DMS79 (cell line): Measurements from ENCODE around the gene PGM5.
"Not testable (repeated sequence)": the region's sequence is repeated elsewhere in the genome, so short reads cannot be mapped to it uniquely, and the experiment has no call there.

Source experiments
- DNase-seq: peaks from one replicate; lab custom pipeline; 2025; lab: John Stamatoyannopoulos, UW

Gene PGM5

DNA sequence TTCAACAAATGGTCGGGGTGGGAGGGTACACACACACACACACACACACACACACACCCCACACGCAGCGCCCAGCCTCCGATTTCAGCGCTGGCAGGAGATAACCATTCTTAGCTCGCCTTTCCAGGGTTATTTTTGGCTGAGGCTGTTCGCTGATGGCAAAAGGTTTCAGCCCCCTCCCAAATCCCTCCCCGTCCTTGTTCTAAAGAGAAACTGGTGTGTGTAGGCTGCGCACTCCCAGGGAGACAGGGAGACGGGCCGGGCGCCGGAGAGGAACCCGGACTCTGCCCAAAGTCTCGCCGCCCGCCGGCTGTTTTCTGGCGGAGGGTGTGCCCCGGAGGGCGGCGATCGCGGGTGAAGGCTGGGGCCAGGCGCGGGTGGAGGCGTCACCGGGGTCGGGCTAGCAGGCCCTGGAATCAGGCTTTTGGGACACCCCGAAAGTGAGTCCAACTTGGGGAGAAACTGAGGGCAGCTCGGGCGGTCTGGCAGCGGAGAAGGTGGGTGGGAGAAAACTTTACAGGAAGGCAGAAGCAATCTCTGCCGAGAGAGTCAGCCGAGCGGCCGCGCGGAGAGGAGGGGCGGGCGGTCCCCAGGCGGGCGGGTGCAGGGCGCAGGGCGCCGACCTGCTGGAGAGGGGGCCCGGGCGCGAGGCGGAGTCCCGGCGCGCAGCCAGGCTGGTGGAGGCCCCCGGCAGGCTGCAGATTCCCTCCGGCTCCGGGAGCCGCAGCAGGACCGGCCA is at the start of gene PGM5:
PGM5 (plus strand) TSS at position 232 of the 739 bp plus-strand sequence. CDS start 517 bp downstream, outside the sequence.
- DNase-seq, result not testable (repeated sequence)

DNA sequence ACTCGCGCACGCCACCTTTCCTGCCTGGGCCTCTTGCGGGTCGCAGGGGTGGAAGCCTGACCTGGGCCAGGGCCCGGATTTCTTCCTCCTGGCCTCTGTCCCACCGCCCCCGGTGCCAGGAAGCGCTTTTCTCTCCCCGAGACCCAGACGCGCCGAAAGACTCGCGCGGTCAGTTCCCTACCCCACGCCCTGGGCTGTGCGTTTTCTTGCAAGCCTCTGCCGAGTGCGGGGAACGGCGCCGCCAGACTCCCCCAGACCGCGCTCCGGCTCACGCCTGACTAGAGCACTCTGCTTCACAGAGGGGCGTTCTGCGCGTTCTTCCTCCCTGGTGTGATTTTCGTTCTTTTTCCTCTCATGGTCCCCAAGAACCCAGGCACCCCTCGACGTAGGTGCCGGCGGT is 49.3 kb upstream of the PGM5 start:
- not testable (repeated sequence) for DNase-seq

GRCh38 chr9:68307654-68308053 is 48.8 kb upstream of the PGM5 start:
- DNase-seq, result not testable (repeated sequence)

GRCh38 chr9:68311208-68311607 is 45.2 kb upstream of the PGM5 start:
- DNase-seq, result not testable (repeated sequence)

GRCh38 chr9:68318209-68318608 is 38.2 kb upstream of the PGM5 start:
- not testable (repeated sequence) for DNase-seq

DNA sequence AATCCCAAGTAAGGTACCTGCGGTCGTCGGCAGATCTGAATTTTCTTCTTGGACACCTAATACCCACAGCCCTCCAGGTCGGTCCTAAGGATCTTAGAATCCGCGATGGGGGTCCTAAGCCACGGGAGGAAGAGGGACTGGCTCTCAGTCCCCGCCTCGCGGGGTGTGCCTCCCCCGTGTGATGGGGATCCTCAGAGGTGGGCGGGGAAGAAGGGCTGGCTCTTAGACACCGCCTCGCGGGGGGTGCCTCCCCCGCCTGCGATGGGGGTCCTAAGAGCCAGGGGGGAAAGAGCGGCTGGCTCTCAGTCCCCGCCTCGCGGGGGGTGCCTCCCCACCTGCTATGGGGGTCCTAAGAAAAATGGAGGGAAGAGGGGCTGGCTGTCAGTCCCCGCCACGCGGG is 32.7 kb upstream of the PGM5 start:
- DNase-seq, result not testable (repeated sequence)

GRCh38 chr9:68324518-68324917 is 31.9 kb upstream of the PGM5 start:
- not testable (repeated sequence) for DNase-seq

DNA sequence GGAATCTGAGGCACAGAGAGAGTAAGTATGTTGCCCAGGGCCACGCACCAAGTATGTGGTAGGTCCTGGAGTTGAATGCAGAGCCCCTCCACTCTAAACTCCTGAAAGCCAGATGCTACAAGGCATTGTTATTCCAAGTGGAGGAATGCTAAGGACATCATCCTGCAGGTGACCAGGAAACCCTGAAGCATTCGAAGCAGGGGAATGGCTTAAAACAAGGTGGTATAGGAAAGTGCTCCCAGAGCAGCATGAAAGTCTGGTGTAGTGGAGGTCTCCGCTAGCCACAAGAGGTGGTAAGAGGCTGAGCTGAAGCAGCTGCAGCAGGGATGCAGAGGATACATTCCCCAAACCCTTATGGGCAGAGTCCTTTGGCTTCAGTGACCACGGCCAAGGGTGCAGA is 27.3 kb upstream of the PGM5 start:
- DNase-seq, result not testable (repeated sequence)

GRCh38 chr9:68330531-68331173 is 25.8 kb upstream of the PGM5 start:
- DNase-seq, result not testable (repeated sequence)

DNA sequence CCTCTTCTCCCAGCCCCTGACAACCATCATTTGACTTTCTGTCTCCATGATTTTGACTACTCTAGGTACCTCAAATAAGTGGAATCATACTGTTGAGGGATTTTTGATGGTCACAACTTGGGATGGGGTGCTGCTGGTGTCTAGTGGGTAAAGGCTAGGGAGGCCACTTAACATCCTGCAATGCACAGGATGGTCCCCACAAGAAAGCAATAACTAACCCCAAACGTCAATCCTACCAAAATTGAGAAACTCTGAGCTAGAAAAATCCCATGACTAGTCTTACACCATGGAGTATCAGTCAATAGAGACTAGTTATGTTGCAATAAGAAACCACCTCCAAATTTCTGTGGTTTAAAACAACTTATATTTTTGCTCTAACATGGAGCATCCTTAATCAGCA is 24.3 kb upstream of the PGM5 start:
- not testable (repeated sequence) for DNase-seq

DNA sequence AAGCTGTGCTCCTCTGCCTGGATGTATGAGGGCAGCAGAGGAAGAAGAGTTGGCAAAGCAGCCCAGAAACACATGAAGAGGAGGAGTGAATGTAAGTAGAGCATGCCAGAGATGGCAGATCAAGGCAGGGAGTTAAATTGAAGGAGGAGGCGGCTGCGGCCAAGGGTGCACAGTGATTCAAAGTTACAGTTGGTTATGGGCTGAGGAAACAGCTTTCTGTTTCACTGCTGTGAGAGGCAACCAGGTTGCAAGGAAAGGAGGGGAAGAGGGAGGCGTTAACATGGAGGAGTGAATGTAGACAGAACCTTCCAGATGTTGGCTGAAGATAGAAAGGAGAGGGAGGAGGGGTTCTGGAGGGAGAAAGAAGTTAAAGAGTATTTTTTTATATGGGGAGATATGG is 20.5 kb upstream of the PGM5 start:
- DNase-seq, result not testable (repeated sequence)

- not testable (repeated sequence) for DNase-seq
Measured at GRCh38 chr9:68336639-68337339, 19.6 kb upstream of the PGM5 start.

DNA sequence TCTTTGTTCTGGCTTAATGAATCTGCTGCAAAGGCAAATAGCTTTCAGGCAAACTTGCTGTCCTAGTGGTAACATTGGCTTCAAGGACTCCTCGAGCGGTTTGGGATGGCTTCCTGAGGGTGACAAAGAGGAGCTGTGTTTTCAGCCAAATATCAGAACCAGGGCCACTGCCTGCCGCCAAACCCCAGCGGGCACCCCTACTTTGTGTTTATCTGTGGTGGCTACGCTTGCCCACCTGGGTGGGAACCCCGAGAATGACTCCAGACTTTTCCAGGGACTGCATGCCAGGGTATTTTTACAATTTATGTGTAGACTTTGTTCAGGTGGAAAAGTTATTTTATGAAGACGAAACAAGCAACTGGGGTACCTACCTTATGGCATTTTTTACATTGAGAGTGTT is 18.4 kb upstream of the PGM5 start:
- not testable (repeated sequence) for DNase-seq

DNA sequence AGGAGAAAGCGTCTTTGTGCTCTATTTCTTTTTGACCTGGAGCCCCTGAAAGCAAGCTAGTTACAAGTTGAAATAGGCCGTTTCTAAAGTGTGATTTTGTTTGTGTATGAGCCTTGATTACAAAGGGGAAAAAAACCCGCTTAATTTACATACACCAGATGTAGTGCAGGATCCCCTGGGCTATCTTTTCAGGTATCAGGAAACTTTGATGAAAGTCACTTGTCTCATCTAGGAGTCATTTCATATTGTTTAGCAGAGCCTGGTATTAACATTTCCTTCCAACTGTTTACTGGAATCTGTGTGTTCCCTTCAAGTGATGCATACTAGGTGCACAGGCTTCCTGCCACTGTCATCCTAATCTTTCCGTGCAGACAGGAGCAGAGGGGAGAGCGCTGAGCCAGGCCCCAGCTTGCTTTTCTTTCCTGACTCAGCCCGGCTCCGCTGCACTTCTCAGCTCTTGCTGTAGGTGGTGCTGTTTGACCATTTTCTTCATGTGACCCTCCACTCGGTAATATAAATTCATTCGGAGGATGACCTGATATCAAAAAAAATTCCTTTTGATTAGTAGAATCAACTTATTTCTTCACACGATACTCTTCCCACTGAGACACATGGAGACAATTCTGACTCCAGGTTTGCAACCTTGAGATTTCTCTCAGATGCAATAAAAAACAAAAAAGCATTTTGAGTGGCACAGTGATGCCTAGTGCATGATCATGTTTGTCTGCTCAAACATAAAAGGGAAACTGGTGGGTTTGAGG is 14.0 kb upstream of the PGM5 start:
- not testable (repeated sequence) for DNase-seq

- DNase-seq, result not testable (repeated sequence)
Measured at GRCh38 chr9:68343242-68343641, 13.2 kb upstream of the PGM5 start.

DNA sequence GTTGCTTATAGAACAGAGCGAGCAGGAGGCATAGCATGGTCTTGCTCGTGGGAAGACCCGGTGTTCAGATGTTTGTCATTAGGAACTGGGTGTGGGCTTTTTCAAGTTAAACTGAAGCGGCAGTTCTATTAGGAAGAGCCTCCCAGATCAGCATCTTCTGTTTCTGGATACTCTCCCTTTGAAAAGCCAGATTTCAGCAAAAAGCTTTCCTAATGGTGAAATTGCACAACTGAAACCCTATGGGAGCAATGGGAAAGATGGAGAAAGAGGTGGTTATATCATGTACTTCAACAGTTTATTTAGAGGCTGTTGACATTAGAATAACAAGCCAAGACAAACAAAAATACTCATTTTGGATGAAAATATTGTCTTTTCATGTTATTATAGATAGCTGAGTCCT is 12.4 kb upstream of the PGM5 start:
- not testable (repeated sequence) for DNase-seq

GRCh38 chr9:68351689-68352088 is 4.7 kb upstream of the PGM5 start:
- not testable (repeated sequence) for DNase-seq

DNA sequence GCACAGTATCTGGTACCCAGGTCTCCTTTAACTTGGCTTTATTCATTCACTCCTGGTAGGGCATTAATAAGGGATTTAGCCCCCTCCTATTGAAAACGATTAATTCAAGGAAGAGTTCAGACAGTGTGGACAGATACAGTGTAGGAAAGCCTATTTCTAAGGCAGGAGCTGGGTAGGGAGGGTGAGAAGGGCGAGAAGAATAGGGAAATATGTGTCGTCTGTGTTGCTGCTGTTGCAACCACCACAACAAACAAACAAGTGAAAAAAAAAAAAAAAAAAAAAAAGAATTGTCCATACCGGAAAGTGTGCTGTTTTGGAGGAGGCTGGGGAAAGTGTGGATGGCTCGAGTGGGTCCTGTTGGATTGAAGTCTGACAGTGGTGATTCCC is 425 bp upstream of the PGM5 start:
- DNase-seq, result not testable (repeated sequence)

- not testable (repeated sequence) for DNase-seq
Measured at GRCh38 chr9:68357119-68357714, 806 bp downstream of the PGM5 start.

GRCh38 chr9:68366933-68367547 is 10.6 kb downstream of the PGM5 start:
- DNase-seq, result not testable (repeated sequence)

DNA sequence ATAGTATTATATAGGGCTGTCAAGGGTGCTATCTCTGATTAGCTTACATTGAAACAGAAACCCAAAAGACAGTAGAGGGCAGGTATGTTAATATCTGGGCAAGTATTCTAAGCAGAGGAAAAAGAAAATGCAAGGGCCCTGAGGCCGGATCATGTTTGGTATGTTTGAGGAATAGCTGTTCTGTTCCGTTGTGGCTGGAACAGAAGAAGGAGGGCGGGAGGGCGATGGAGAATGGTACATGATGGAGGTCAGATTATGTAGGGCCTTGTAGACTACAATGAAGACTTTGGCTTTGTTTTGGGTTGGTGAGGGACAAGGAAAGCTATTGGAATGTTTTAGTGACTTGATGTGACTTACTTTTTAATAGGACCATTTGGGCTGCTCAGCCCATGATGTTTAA is 19.4 kb downstream of the PGM5 start:
- not testable (repeated sequence) for DNase-seq
